GM11168 (cell line): ENCODE data around the gene SEC22B.
"Not testable (repeated sequence)": the region's sequence is repeated elsewhere in the genome, so short reads cannot be mapped to it uniquely, and the experiment has no call there.

Experiments used
- in situ Hi-C: fragments of 300-500 bp; cut with MboI; formaldehyde crosslinking; loops from one replicate; pipeline ENCODE4 v1.12.0; 2022; ENCODE audit warnings: low sequenced_read_pairs; ENCODE audit not compliant: unreplicated experiment

The SEC22B gene

GRCh38 chr1:120121830-120122229 is 54.5 kb downstream of the SEC22B start:
- in situ Hi-C loops, result not testable (repeated sequence)

- in situ Hi-C loops, result not testable (repeated sequence)
These were observed 55.8 kb downstream of the SEC22B start for GRCh38 chr1:120120525-120120924.

- in situ Hi-C loops, result not testable (repeated sequence)
These were observed 58.7 kb downstream of the SEC22B start for GRCh38 chr1:120117371-120118177.

GRCh38 chr1:120116094-120116493 is 60.2 kb downstream of the SEC22B start:
- in situ Hi-C loops, result not testable (repeated sequence)

GRCh38 chr1:120113134-120113533 is 63.2 kb downstream of the SEC22B start:
- in situ Hi-C loops, result not testable (repeated sequence)

- in situ Hi-C loops, result not testable (repeated sequence)
These were observed 64.1 kb downstream of the SEC22B start for GRCh38 chr1:120112212-120112611.

- in situ Hi-C loops, result not testable (repeated sequence)
These were observed 64.5 kb downstream of the SEC22B start for GRCh38 chr1:120111771-120112170.

- in situ Hi-C loops, result not testable (repeated sequence)
These were observed 65.3 kb downstream of the SEC22B start for GRCh38 chr1:120111008-120111407.

- in situ Hi-C loops, result not testable (repeated sequence)
These were observed 66.7 kb downstream of the SEC22B start for GRCh38 chr1:120109656-120110055.

GRCh38 chr1:120109180-120109579 is 67.1 kb downstream of the SEC22B start:
- in situ Hi-C loops, result not testable (repeated sequence)

- in situ Hi-C loops, result not testable (repeated sequence)
These were observed 71.0 kb downstream of the SEC22B start for GRCh38 chr1:120105288-120105687.

- in situ Hi-C loops, result not testable (repeated sequence)
These were observed 72.6 kb downstream of the SEC22B start for GRCh38 chr1:120103768-120104167.

GRCh38 chr1:120101593-120101992 is 74.7 kb downstream of the SEC22B start:
- in situ Hi-C loops, result not testable (repeated sequence)
